ENCODE results near the gene HNRNPA2B1. TPM values are rescaled to one million over a fixed set of nuclear protein-coding genes. Genes with fewer than 3 reads are reported as not detected.

Gene HNRNPA2B1
- total RNA-seq, 1 experiment from 2014 or later = 1,137 TPM

DNA sequence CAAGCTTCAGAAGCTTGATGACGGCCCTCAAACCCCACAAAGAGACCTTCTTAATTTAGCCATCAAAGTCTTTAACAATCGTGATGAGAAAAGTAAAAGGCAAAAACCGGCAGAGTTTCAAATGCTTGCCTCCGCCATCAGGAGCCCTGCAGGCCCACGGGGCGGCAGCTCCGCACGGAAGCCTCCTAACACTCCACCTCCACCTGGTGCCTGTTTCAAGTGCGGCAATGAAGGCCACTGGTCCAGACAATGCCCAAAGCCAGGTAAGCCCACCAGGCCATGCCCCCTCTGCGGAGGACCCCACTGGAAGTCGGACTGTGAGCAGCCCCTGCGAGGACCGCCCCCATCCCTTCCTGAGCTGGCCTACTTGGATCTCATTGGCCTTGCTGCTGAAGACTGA, 44.6 kb upstream of the HNRNPA2B1 start:
- Histone ChIP-seq H3K27ac (ENCODE audit: insufficient read length, low read depth, low read length) (no peak overlapping the region), H2AFZ (ENCODE audit: low read length) (no peak overlapping the region)
- H3K36me3 Mint-ChIP-seq (ENCODE audit: insufficient read depth in 1 of 3, low read depth in 3 of 3) = no peaks in the 10 kb centered on the region

More for the DNA sequence above, 44.6 kb upstream of the HNRNPA2B1 start:
- H3K27me3 ChIP-seq (ENCODE audit: insufficient read depth, low read length) = no peaks in the 10 kb centered on the region
- no peak overlapping the region for H3K9ac ChIP-seq (ENCODE audit: extremely low read depth, insufficient read length, low read length)
- no peaks in the 10 kb centered on the region for H3K9me3 ChIP-seq (ENCODE audit: control insufficient read depth, low read depth, low read length)
- H4K91ac ChIP-seq (ENCODE audit: insufficient read length, low read depth, low read length) = no peak overlapping the region
- no peak overlapping the region for H4K8ac ChIP-seq (replicated peaks; ENCODE audit: insufficient read length, low read depth, low read length)
- no peak overlapping the region for H4K5ac ChIP-seq (ENCODE audit: insufficient read length, low read depth, low read length)
- H2BK5ac ChIP-seq (ENCODE audit: insufficient read length, low read length) = no peak overlapping the region
- Mint-ChIP-seq H3K27ac (no peak overlapping the region), H3K9me3 (no peaks in the 10 kb centered on the region), H3K4me3 (no peak overlapping the region), H3K27me3 (ENCODE audit: low read depth) (no peaks in the 10 kb centered on the region; the same call in none of the 2 replicates), H3K4me1 (no peaks in the 10 kb centered on the region)
- no peak overlapping the region for H3K23ac ChIP-seq (ENCODE audit: insufficient read length, low read depth, low read length)
- TF ChIP-seq, protein P1, sequence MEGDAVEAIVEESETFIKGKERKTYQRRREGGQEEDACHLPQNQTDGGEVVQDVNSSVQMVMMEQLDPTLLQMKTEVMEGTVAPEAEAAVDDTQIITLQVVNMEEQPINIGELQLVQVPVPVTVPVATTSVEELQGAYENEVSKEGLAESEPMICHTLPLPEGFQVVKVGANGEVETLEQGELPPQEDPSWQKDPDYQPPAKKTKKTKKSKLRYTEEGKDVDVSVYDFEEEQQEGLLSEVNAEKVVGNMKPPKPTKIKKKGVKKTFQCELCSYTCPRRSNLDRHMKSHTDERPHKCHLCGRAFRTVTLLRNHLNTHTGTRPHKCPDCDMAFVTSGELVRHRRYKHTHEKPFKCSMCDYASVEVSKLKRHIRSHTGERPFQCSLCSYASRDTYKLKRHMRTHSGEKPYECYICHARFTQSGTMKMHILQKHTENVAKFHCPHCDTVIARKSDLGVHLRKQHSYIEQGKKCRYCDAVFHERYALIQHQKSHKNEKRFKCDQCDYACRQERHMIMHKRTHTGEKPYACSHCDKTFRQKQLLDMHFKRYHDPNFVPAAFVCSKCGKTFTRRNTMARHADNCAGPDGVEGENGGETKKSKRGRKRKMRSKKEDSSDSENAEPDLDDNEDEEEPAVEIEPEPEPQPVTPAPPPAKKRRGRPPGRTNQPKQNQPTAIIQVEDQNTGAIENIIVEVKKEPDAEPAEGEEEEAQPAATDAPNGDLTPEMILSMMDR (conservative IDR thresholded peaks at IDR 0.05) = no peak
- no peak overlapping the region for H3K18ac ChIP-seq (ENCODE audit: insufficient read length, low read depth, low read length)
- H2BK12ac ChIP-seq (ENCODE audit: insufficient read length, low read depth, low read length) = no peak overlapping the region
- H2AK5ac ChIP-seq (ENCODE audit: insufficient read length, low read length) = no peak overlapping the region
- H3K79me2 ChIP-seq (ENCODE audit: insufficient read depth, low read length) = no peaks in the 10 kb centered on the region
- H3K56ac ChIP-seq (ENCODE audit: insufficient read length, low read depth, low read length) = no peak overlapping the region
- DNase-seq = no peak
- H3T11ph ChIP-seq (ENCODE audit: low read length) = no peak overlapping the region
- H3K23me2 ChIP-seq (ENCODE audit: insufficient read length, low read depth, low read length, poor library complexity, severe bottlenecking) = no peaks in the 10 kb centered on the region
- no peak overlapping the region for H3K14ac ChIP-seq (ENCODE audit: insufficient read depth, low read length)
- H2BK15ac ChIP-seq (ENCODE audit: low read depth, low read length) = no peak overlapping the region
- H3K4ac ChIP-seq (ENCODE audit: low read depth, low read length) = no peak overlapping the region
- H2BK20ac ChIP-seq (ENCODE audit: low read depth, low read length, poor library complexity, severe bottlenecking) = no peak overlapping the region
- H3K4me1 ChIP-seq (ENCODE audit: insufficient read depth, low read length) = no peaks in the 10 kb centered on the region
- H3K79me1 ChIP-seq (ENCODE audit: insufficient read depth, low read depth, low read length, poor library complexity, severe bottlenecking) = no peaks in the 10 kb centered on the region
- no peak overlapping the region for H2BK120ac ChIP-seq (ENCODE audit: low read depth, low read length, poor library complexity, severe bottlenecking)
- no peak overlapping the region for H3K4me2 ChIP-seq (ENCODE audit: insufficient read depth, insufficient read length, low read length)
- no CpG with 5 or more reads among the region's 13 CpGs for WGBS (ENCODE audit: extremely low coverage, insufficient read length, low lambda C conversion rate)
- no peaks in the 10 kb centered on the region for H4K20me1 ChIP-seq (ENCODE audit: control insufficient read depth, insufficient read depth, insufficient read length)
